Breast epithelium (tissue), 4 donors: ENCODE results near the gene DBP. TPM values are rescaled to one million over a fixed set of nuclear protein-coding genes. Genes with fewer than 3 reads are reported as not detected.
A peak's percentile ranks its signal among the peaks of the same experiment; 100 is the strongest.

Experiments used
- DNase-seq, 2 donors: peaks; one replicate each; pipeline ENCODE4 v3.0.0-alpha.2; 2019; ENCODE audit warnings: low spot score in 2 of 2
- H3K27ac ChIP-seq, 2 donors: fragments of 200-600 bp; sonication (generic) in 1 of 2; one replicate each; pipeline ENCODE4 v1.5.1; 2016 to 2019; ENCODE audit warnings: mild to moderate bottlenecking in 1 of 2
- H3K27me3 ChIP-seq, 2 donors: fragments of 200-600 bp; sonication (generic) in 1 of 2; one replicate each; pipeline versions ENCODE4 v1.5.1 to v1.6.0; 2017 to 2019; ENCODE audit warnings: control low read depth in 1 of 2, mild to moderate bottlenecking in 1 of 2
- H3K36me3 ChIP-seq: fragments of 200-600 bp; one replicate; pipeline ENCODE4 v1.5.1; 2019
- H3K4me1 ChIP-seq, 2 donors: fragments of 200-600 bp; sonication (generic); one replicate each; pipeline ENCODE4 v1.5.1; 2016 to 2019; ENCODE audit warnings: control low read depth in 1 of 2
- H3K4me3 ChIP-seq, 3 donors: fragments of 200-600 bp; sonication (generic); 1 replicate in 2 of 3; 2 replicates in 1 of 3; pipeline ENCODE4 v1.5.1; 2016 to 2019; ENCODE audit warnings: mild to moderate bottlenecking in 3 of 3, moderate library complexity in 2 of 3
- H3K9me3 ChIP-seq, 2 donors: fragments of 200-600 bp; sonication (generic) in 1 of 2; one replicate each; pipeline ENCODE4 v1.5.1; 2016 to 2019; ENCODE audit warnings: control low read depth in 1 of 2
- CTCF ChIP-seq, 3 donors: fragments of 450-650 bp; IDR thresholded peaks; one replicate each; pipeline ENCODE4 v1.5.1; 2016 to 2017; ENCODE audit warnings: antibody characterized with exemption in 3 of 3, mild to moderate bottlenecking in 3 of 3, moderate library complexity in 3 of 3
- POLR2A ChIP-seq: fragments of 450-650 bp; IDR thresholded peaks from one replicate; pipeline ENCODE4 v1.6.1; 2016; ENCODE audit warnings: antibody characterized with exemption, mild to moderate bottlenecking, moderate library complexity
- POLR2AphosphoS5 ChIP-seq, 3 donors: sonication (generic); formaldehyde crosslinking; IDR thresholded peaks; one replicate each; pipeline ENCODE4 v1.6.1; 2017; ENCODE audit warnings: antibody characterized with exemption in 3 of 3
- intact Hi-C: fragments of 100-400 bp; cut with DNase I; formaldehyde crosslinking; loops from one replicate; pipeline ENCODE4 v1.15.1; 2023; ENCODE audit warnings: low total_unique reads
- total RNA-seq, 3 donors: library from RNA; depleted of rRNA; stranded (reverse); fragments of >200 nt; gene quantifications; one replicate each; pipeline ENCODE4 v1.1.0, GENCODE V29; 2016

The DBP gene
- total RNA-seq, 3 donors from 2014 or later: 3.9 to 10.8 (median 5.0) TPM

GRCh38 chr19:48645620-48646000, 8.4 kb upstream of the DBP start:
- no peak for TF ChIP-seq POLR2AphosphoS5 (IDR thresholded peaks at IDR 0.05)
- no peak for TF ChIP-seq CTCF (IDR thresholded peaks at IDR 0.05)
- TF ChIP-seq POLR2A: no peak
- Histone ChIP-seq H3K4me3 (peak overlapping the region; percentile 50 to 68 (median 57)), H3K36me3 (no peaks in the 10 kb centered on the region), H3K4me1 (peaks cover 0 to 4% of the 10 kb centered on the region in 2 donors), H3K9me3 (no peaks in the 10 kb centered on the region), H3K27me3 (no peaks in the 10 kb centered on the region), H3K27ac (peak overlapping the region; percentile 87 to 93)
- no peak for DNase-seq
- intact Hi-C loops: no loop called here

- H3K4me1 ChIP-seq: peaks cover 0 to 4% of the 10 kb centered on the region in 2 donors
- H3K27me3 ChIP-seq: no peaks in the 10 kb centered on the region
- peak overlapping the region; percentile 50 to 68 (median 57) for H3K4me3 ChIP-seq
- H3K9me3 ChIP-seq: no peaks in the 10 kb centered on the region
- intact Hi-C loops: loop anchor here (5.0 kb wide), 1 partner anchor 1122 kb away; the partner anchor contains the start of gene AP2A1
- TF ChIP-seq CTCF (IDR thresholded peaks at IDR 0.05): no peak
- peak in 2 of 3 donors; percentile 27 to 31 for TF ChIP-seq POLR2AphosphoS5 (IDR thresholded peaks at IDR 0.05)
- H3K27ac ChIP-seq: peak overlapping the region; percentile 87 to 93
- DNase-seq: peak in 1 of 2 donors; percentile 81
- H3K36me3 ChIP-seq: no peaks in the 10 kb centered on the region
Measured at GRCh38 chr19:48644839-48645619, 7.8 kb upstream of the DBP start.

GRCh38 chr19:48644355-48644754, 7.2 kb upstream of the DBP start:
- Histone ChIP-seq H3K27ac (no peak overlapping the region), H3K4me3 (peak overlapping the region in 2 of 3 donors; percentile 57 to 68)

GRCh38 chr19:48642862-48643261, 5.7 kb upstream of the DBP start:
- peaks cover 0 to 4% of the 10 kb centered on the region in 2 donors for H3K4me1 ChIP-seq

More at GRCh38 chr19:48644355-48644754, 7.2 kb upstream of the DBP start:
- intact Hi-C loops: loop anchor here (5.0 kb wide), 1 partner anchor 1123 kb away; the partner anchor contains the start of gene AP2A1
- Histone ChIP-seq H3K36me3 (no peaks in the 10 kb centered on the region), H3K4me1 (peaks cover 0 to 4% of the 10 kb centered on the region in 2 donors), H3K9me3 (no peaks in the 10 kb centered on the region), H3K27me3 (no peaks in the 10 kb centered on the region)
- no peak for DNase-seq
- TF ChIP-seq POLR2A: no peak
- TF ChIP-seq POLR2AphosphoS5 (IDR thresholded peaks at IDR 0.05): no peak
- no peak for TF ChIP-seq CTCF (IDR thresholded peaks at IDR 0.05)

More at GRCh38 chr19:48642862-48643261, 5.7 kb upstream of the DBP start:
- no peaks in the 10 kb centered on the region for H3K27me3 ChIP-seq
- intact Hi-C loops: loop anchor here (5.0 kb wide), 1 partner anchor 1124 kb away; the partner anchor contains the start of gene AP2A1
- H3K9me3 ChIP-seq: no peaks in the 10 kb centered on the region
- TF ChIP-seq POLR2A: no peak
- TF ChIP-seq CTCF (IDR thresholded peaks at IDR 0.05): no peak
- no peak for TF ChIP-seq POLR2AphosphoS5 (IDR thresholded peaks at IDR 0.05)
- no peak overlapping the region for H3K4me3 ChIP-seq
- no peak for DNase-seq
- no peaks in the 10 kb centered on the region for H3K36me3 ChIP-seq
- H3K27ac ChIP-seq: no peak overlapping the region
